Testis (tissue), 3 donors: ENCODE results near the gene RALGPS2. TPM values are rescaled to one million over a fixed set of nuclear protein-coding genes. Genes with fewer than 3 reads are reported as not detected.

Experiments
- DNase-seq: peaks from one replicate; pipeline ENCODE4 v3.0.0-alpha.2; 2019
- H3K27ac ChIP-seq, 2 donors: fragments of 200-600 bp; sonication (generic); one replicate each; pipeline ENCODE4 v1.5.1; 2019
- H3K27me3 ChIP-seq: fragments of 200-600 bp; sonication (generic); one replicate; pipeline ENCODE4 v1.5.1; 2019
- H3K36me3 ChIP-seq: fragments of 200-600 bp; sonication (generic); one replicate; pipeline ENCODE4 v1.5.1; 2017; ENCODE audit warnings: low read depth; ENCODE audit errors: missing control alignments
- H3K4me1 ChIP-seq: fragments of 200-600 bp; sonication (generic); one replicate; pipeline ENCODE4 v1.5.1; 2019
- H3K4me3 ChIP-seq, 2 donors: fragments of 200-600 bp; sonication (generic); one replicate each; pipeline ENCODE4 v1.5.1; 2017 to 2019
- H3K9me3 ChIP-seq: fragments of 200-600 bp; sonication (generic); one replicate; pipeline ENCODE4 v1.5.1; 2017
- POLR2A ChIP-seq: fragments of 450-650 bp; IDR thresholded peaks from one replicate; pipeline ENCODE4 v1.6.1; 2017; ENCODE audit warnings: antibody characterized with exemption, mild to moderate bottlenecking, moderate library complexity
- WGBS, 2 donors: methylation state at CpG; one replicate each; pipeline ENCODE4 v1.1.5; 2018; 5-methylcytosine and 5-hydroxymethylcytosine counted together
- intact Hi-C: fragments of 100-400 bp; cut with DNase I; formaldehyde crosslinking; loops from one replicate; pipeline ENCODE4 v1.15.1; 2023; ENCODE audit warnings: low total_unique reads
- polyA plus RNA-seq: library from polyadenylated mRNA; stranded (reverse); fragments of 350-450 nt; fragmentation: Illumina TruSeq; extraction: RNeasy Lipid Tissue Mini Kit (QIAGEN cat#74804); gene quantifications from one replicate; pipeline ENCODE4 v1.2.3, GENCODE V29; 2014; ENCODE audit warnings: low read depth, low replicate concordance; ENCODE audit not compliant: insufficient read depth
- total RNA-seq, 2 donors: library from RNA; depleted of rRNA; stranded (reverse); fragments of >200 nt; gene quantifications; one replicate each; pipeline ENCODE4 v1.2.3, GENCODE V29; 2016
- TF ChIP-seq, protein P1 (sequence below), 3 experiments: fragments of 450-650 bp in 2 of 3; fragments of 200-600 bp in 1 of 3; sonication (generic) in 1 of 3; IDR thresholded peaks; one replicate each; pipeline ENCODE4 v1.5.1; 2016 to 2019; ENCODE audit warnings: antibody characterized with exemption in 3 of 3, mild to moderate bottlenecking in 2 of 3, moderate library complexity in 1 of 3

RALGPS2 gene
- total and polyA plus RNA-seq, 3 donors from 2014 or later = 56.3 to 224 (median 78.6) TPM

DNA sequence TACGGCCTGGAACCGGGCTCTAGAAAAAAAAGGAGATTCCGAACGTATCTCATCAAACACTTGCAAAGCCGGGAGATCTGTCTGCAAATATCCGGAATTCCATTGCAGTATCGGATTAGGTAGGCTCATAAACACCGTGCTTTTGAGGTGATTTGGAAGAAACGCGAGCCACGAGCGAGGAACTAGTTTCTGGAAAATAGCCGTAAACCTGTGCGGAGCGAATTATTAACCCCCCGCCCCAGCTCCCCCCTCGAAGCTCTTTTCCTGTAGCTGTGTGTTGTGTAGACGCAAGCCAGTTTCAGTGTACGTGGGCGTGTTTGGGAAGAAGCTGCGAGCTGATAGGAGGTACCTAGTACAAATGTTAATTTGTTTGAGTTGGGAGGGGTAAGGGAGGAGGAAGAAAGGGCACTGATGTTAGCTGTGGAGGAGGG is 1.1 kb downstream of the RALGPS2 start:
- TF ChIP-seq, protein P1, sequence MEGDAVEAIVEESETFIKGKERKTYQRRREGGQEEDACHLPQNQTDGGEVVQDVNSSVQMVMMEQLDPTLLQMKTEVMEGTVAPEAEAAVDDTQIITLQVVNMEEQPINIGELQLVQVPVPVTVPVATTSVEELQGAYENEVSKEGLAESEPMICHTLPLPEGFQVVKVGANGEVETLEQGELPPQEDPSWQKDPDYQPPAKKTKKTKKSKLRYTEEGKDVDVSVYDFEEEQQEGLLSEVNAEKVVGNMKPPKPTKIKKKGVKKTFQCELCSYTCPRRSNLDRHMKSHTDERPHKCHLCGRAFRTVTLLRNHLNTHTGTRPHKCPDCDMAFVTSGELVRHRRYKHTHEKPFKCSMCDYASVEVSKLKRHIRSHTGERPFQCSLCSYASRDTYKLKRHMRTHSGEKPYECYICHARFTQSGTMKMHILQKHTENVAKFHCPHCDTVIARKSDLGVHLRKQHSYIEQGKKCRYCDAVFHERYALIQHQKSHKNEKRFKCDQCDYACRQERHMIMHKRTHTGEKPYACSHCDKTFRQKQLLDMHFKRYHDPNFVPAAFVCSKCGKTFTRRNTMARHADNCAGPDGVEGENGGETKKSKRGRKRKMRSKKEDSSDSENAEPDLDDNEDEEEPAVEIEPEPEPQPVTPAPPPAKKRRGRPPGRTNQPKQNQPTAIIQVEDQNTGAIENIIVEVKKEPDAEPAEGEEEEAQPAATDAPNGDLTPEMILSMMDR (IDR thresholded peaks at IDR 0.05) = no peak
- no peak for TF ChIP-seq POLR2A
- H3K4me1 ChIP-seq = no peaks in the 10 kb centered on the region
- DNase-seq = peak; percentile 81
- H3K36me3 ChIP-seq = no peaks in the 10 kb centered on the region
- H3K27me3 ChIP-seq = no peaks in the 10 kb centered on the region
- peak overlapping the region; percentile 86 to 93 for H3K4me3 ChIP-seq
- WGBS, 2 donors = 1% methylated on average over 19 to 21 of the region's 21 CpGs
- H3K9me3 ChIP-seq = no peaks in the 10 kb centered on the region
- intact Hi-C loops = no loop called here
- peak overlapping the region; percentile 90 to 94 for H3K27ac ChIP-seq

GRCh38 chr1:178726545-178726944 is 1.5 kb downstream of the RALGPS2 start:
- DNase-seq = no peak
- no peaks in the 10 kb centered on the region for H3K27me3 ChIP-seq
- TF ChIP-seq, protein P1 (IDR thresholded peaks at IDR 0.05) = no peak
- TF ChIP-seq POLR2A = no peak
- intact Hi-C loops = no loop called here
- WGBS, 2 donors = 13 to 14% methylated on average over 5 of the region's 5 CpGs
- H3K4me1 ChIP-seq = no peaks in the 10 kb centered on the region
- H3K4me3 ChIP-seq = peak overlapping the region; percentile 86 to 93
- H3K27ac ChIP-seq = peak overlapping the region; percentile 90 to 94
- H3K36me3 ChIP-seq = no peaks in the 10 kb centered on the region
- H3K9me3 ChIP-seq = no peaks in the 10 kb centered on the region

GRCh38 chr1:178727014-178727895 is 2.2 kb downstream of the RALGPS2 start:
- H3K4me3 ChIP-seq = peak overlapping the region; percentile 86 to 93
- DNase-seq = peak; percentile 54

GRCh38 chr1:178733972-178734371 is 8.9 kb downstream of the RALGPS2 start:
- no peak overlapping the region for H3K27ac ChIP-seq
- no peaks in the 10 kb centered on the region for H3K4me1 ChIP-seq
- DNase-seq = no peak
- TF ChIP-seq, protein P1 (IDR thresholded peaks at IDR 0.05) = peak in 2 of 3 experiments; percentile 10 to 32
- TF ChIP-seq POLR2A = no peak
- H3K27me3 ChIP-seq = no peaks in the 10 kb centered on the region
- no peaks in the 10 kb centered on the region for H3K36me3 ChIP-seq
- H3K9me3 ChIP-seq = no peaks in the 10 kb centered on the region
- no peak overlapping the region for H3K4me3 ChIP-seq
- WGBS, 2 donors = 93 to 95% methylated on average over 5 of the region's 5 CpGs
- intact Hi-C loops = no loop called here

More at GRCh38 chr1:178727014-178727895, 2.2 kb downstream of the RALGPS2 start:
- Histone ChIP-seq H3K27me3 (no peaks in the 10 kb centered on the region), H3K27ac (peak overlapping the region in 1 of 2 donors; percentile 94), H3K9me3 (no peaks in the 10 kb centered on the region), H3K4me1 (no peaks in the 10 kb centered on the region), H3K36me3 (no peaks in the 10 kb centered on the region)
- WGBS, 2 donors = 30% methylated on average over 11 of the region's 11 CpGs
- TF ChIP-seq, protein P1 (IDR thresholded peaks at IDR 0.05) = no peak
- no peak for TF ChIP-seq POLR2A
- intact Hi-C loops = no loop called here
